ENCODE measurements around the gene TOX2.

Gene TOX2

DNA sequence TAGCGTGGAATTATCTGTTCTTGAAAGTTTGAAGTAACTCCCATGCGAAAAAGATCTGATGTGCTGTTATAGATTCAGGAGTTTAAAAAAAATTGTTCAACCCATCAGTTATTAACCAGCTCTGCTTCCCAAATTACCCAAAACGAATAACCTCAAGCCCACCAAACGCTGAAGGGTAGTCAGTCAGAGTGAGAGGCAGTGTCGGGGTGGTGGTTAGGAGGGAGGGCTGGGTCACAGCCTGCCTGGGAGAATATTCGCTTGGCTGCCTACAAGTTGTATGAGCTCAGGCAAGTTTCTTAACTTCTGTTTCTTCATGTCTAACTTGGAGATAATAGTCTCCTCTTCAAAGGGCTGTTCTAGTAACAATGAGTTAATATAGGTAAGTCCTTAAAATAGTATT is 157.7 kb downstream of the TOX2 start:
- no peak for TF ChIP-seq ELF4 (IDR thresholded peaks at IDR 0.05)
- no peak for TF ChIP-seq LEF1 (IDR thresholded peaks at IDR 0.05; ENCODE audit: borderline replicate concordance)
- TF ChIP-seq HDGF (IDR thresholded peaks at IDR 0.05; ENCODE audit: borderline replicate concordance) = no peak
- TF ChIP-seq FOXA1 (IDR thresholded peaks at IDR 0.05) = no peak
- no peak for TF ChIP-seq NFRKB (IDR thresholded peaks at IDR 0.05)
- TF ChIP-seq CTBP1 (IDR thresholded peaks at IDR 0.05; ENCODE audit: borderline replicate concordance) = no peak
- no peak for TF ChIP-seq L3MBTL2 (conservative IDR thresholded peaks at IDR 0.05)
- TF ChIP-seq FOXK2 (IDR thresholded peaks at IDR 0.05) = no peak
- no peak for TF ChIP-seq TARDBP (IDR thresholded peaks at IDR 0.05)
- no peak for TF ChIP-seq SUZ12 (IDR thresholded peaks at IDR 0.05)
- no peak for TF ChIP-seq ARNT (IDR thresholded peaks at IDR 0.05)
- no peak for TF ChIP-seq BHLHE40 (IDR thresholded peaks at IDR 0.05; ENCODE audit: borderline replicate concordance)
- TF ChIP-seq ZNF384 (IDR thresholded peaks at IDR 0.05) = no peak
- TF ChIP-seq FOXM1 (IDR thresholded peaks at IDR 0.05; ENCODE audit: borderline replicate concordance) = no peak
- no peak for TF ChIP-seq SP1 (IDR thresholded peaks at IDR 0.05)
- TF ChIP-seq, protein P1, sequence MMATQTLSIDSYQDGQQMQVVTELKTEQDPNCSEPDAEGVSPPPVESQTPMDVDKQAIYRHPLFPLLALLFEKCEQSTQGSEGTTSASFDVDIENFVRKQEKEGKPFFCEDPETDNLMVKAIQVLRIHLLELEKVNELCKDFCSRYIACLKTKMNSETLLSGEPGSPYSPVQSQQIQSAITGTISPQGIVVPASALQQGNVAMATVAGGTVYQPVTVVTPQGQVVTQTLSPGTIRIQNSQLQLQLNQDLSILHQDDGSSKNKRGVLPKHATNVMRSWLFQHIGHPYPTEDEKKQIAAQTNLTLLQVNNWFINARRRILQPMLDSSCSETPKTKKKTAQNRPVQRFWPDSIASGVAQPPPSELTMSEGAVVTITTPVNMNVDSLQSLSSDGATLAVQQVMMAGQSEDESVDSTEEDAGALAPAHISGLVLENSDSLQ (IDR thresholded peaks at IDR 0.05) = no peak
- DNase-seq (ENCODE audit: extremely low spot score) = no peak
- ChIA-PET POLR2A (no interaction called here), CTCF (no interaction called here)

GRCh38 chr20:44073011-44073674 is 158.5 kb downstream of the TOX2 start:
- ChIA-PET POLR2A (no interaction called here), CTCF (no interaction called here)
- DNase-seq (ENCODE audit: extremely low spot score) = no peak
- TF ChIP-seq BHLHE40 (IDR thresholded peaks at IDR 0.05; ENCODE audit: borderline replicate concordance) (no peak), ZNF384 (IDR thresholded peaks at IDR 0.05) (no peak), LEF1 (IDR thresholded peaks at IDR 0.05; ENCODE audit: borderline replicate concordance) (no peak), FOXK2 (IDR thresholded peaks at IDR 0.05) (no peak), ARNT (IDR thresholded peaks at IDR 0.05) (no peak)

- ChIA-PET CTCF (no interaction called here), POLR2A (no interaction called here)
- no peak for DNase-seq (ENCODE audit: extremely low spot score)
- TF ChIP-seq L3MBTL2 (conservative IDR thresholded peaks at IDR 0.05) (no peak), HDGF (IDR thresholded peaks at IDR 0.05; ENCODE audit: borderline replicate concordance) (no peak), NFRKB (IDR thresholded peaks at IDR 0.05) (no peak), ZNF384 (IDR thresholded peaks at IDR 0.05) (no peak), BHLHE40 (IDR thresholded peaks at IDR 0.05; ENCODE audit: borderline replicate concordance) (no peak), FOXK2 (IDR thresholded peaks at IDR 0.05) (no peak), SP1 (IDR thresholded peaks at IDR 0.05) (no peak), ELF4 (IDR thresholded peaks at IDR 0.05) (no peak), TARDBP (IDR thresholded peaks at IDR 0.05) (no peak), FOXA1 (IDR thresholded peaks at IDR 0.05) (no peak), FOXM1 (IDR thresholded peaks at IDR 0.05; ENCODE audit: borderline replicate concordance) (no peak), SUZ12 (IDR thresholded peaks at IDR 0.05) (no peak), ARNT (IDR thresholded peaks at IDR 0.05) (no peak), CTBP1 (IDR thresholded peaks at IDR 0.05; ENCODE audit: borderline replicate concordance) (no peak), LEF1 (IDR thresholded peaks at IDR 0.05; ENCODE audit: borderline replicate concordance) (no peak)
- TF ChIP-seq, protein P1 (IDR thresholded peaks at IDR 0.05) = no peak
Measured at GRCh38 chr20:44073675-44074071, 159.0 kb downstream of the TOX2 start.

- no peak for DNase-seq (ENCODE audit: extremely low spot score)
- CTCF ChIA-PET = no interaction called here
- no peak for TF ChIP-seq FOXK2 (IDR thresholded peaks at IDR 0.05)
- no peak for TF ChIP-seq NFRKB (IDR thresholded peaks at IDR 0.05)
- TF ChIP-seq SP1 (IDR thresholded peaks at IDR 0.05) = no peak
- TF ChIP-seq CTBP1 (IDR thresholded peaks at IDR 0.05; ENCODE audit: borderline replicate concordance) = no peak
- TF ChIP-seq TARDBP (IDR thresholded peaks at IDR 0.05) = no peak
- TF ChIP-seq HDGF (IDR thresholded peaks at IDR 0.05; ENCODE audit: borderline replicate concordance) = no peak
- no peak for TF ChIP-seq FOXM1 (IDR thresholded peaks at IDR 0.05; ENCODE audit: borderline replicate concordance)
- TF ChIP-seq L3MBTL2 (conservative IDR thresholded peaks at IDR 0.05) = no peak
- no peak for TF ChIP-seq ELF4 (IDR thresholded peaks at IDR 0.05)
- no peak for TF ChIP-seq FOXA1 (IDR thresholded peaks at IDR 0.05)
- TF ChIP-seq SUZ12 (IDR thresholded peaks at IDR 0.05) = no peak
- TF ChIP-seq, protein P1 (IDR thresholded peaks at IDR 0.05) = no peak
- no peak for TF ChIP-seq ARNT (IDR thresholded peaks at IDR 0.05)
- no peak for TF ChIP-seq LEF1 (IDR thresholded peaks at IDR 0.05; ENCODE audit: borderline replicate concordance)
- no peak for TF ChIP-seq BHLHE40 (IDR thresholded peaks at IDR 0.05; ENCODE audit: borderline replicate concordance)
- no peak for TF ChIP-seq ZNF384 (IDR thresholded peaks at IDR 0.05)
- POLR2A ChIA-PET = no interaction called here
Measured at GRCh38 chr20:44074252-44075151, 159.8 kb downstream of the TOX2 start.

- ChIA-PET CTCF (no interaction called here), POLR2A (no interaction called here)
- TF ChIP-seq ELF4 (IDR thresholded peaks at IDR 0.05) (no peak), SP1 (IDR thresholded peaks at IDR 0.05) (no peak), SUZ12 (IDR thresholded peaks at IDR 0.05) (no peak), NFRKB (IDR thresholded peaks at IDR 0.05) (no peak), TARDBP (IDR thresholded peaks at IDR 0.05) (no peak), FOXA1 (IDR thresholded peaks at IDR 0.05) (no peak), BHLHE40 (IDR thresholded peaks at IDR 0.05; ENCODE audit: borderline replicate concordance) (no peak), ARNT (IDR thresholded peaks at IDR 0.05) (no peak), ZNF384 (IDR thresholded peaks at IDR 0.05) (no peak), FOXK2 (IDR thresholded peaks at IDR 0.05) (no peak), CTBP1 (IDR thresholded peaks at IDR 0.05; ENCODE audit: borderline replicate concordance) (no peak)
- TF ChIP-seq, protein P1 (IDR thresholded peaks at IDR 0.05) = no peak
- no peak for DNase-seq (ENCODE audit: extremely low spot score)
Measured at GRCh38 chr20:44075191-44075949, 160.7 kb downstream of the TOX2 start.
